HG02840 (cell line): ENCODE data around the gene TXN.
"Not testable (repeated sequence)": the region's sequence is repeated elsewhere in the genome, so short reads cannot be mapped to it uniquely, and the experiment has no call there.

ENCODE experiments used
- ATAC-seq: cut with Tn5 transposase; IDR thresholded peaks from one replicate; pipeline ENCODE4 v1.9.1; 2021; ENCODE audit warnings: mild to moderate bottlenecking, moderate library complexity, moderate number of reproducible peaks; ENCODE audit not compliant: unreplicated experiment, low FRiP score

Gene TXN

GRCh38 chr9:110214090-110214489 lies 42.2 kb downstream of the TXN start:
- ATAC-seq = no peak

GRCh38 chr9:110213413-110214044 lies 42.8 kb downstream of the TXN start:
- no peak for ATAC-seq

- ATAC-seq = no peak
Observed at GRCh38 chr9:110208031-110208430, 48.3 kb downstream of the TXN start, which contains the start of gene C9orf152. TSS of gene C9orf152 (minus strand) at chr9:110208159. CDS start at chr9:110207579, 580 bp downstream.

- no peak for ATAC-seq
Observed at GRCh38 chr9:110207071-110207641, 49.2 kb downstream of the TXN start.

GRCh38 chr9:110206389-110206788 lies 49.9 kb downstream of the TXN start:
- ATAC-seq = no peak

- ATAC-seq = not testable (repeated sequence)
Observed at GRCh38 chr9:110205612-110206011, 50.7 kb downstream of the TXN start.

- ATAC-seq = no peak
Observed at GRCh38 chr9:110202232-110202631, 54.1 kb downstream of the TXN start.

GRCh38 chr9:110199643-110200042 lies 56.7 kb downstream of the TXN start:
- no peak for ATAC-seq

GRCh38 chr9:110198357-110198756 lies 58.0 kb downstream of the TXN start:
- ATAC-seq = no peak

- ATAC-seq = no peak
Observed at GRCh38 chr9:110197330-110198187, 58.7 kb downstream of the TXN start.

- ATAC-seq = not testable (repeated sequence)
Observed at GRCh38 chr9:110196084-110196499, 60.2 kb downstream of the TXN start.
